Erythroblast (primary cell): ENCODE measurements around the gene LTBP1.

Experiments used
- GATA1 ChIP-seq: IDR thresholded peaks from 2 replicates; pipeline ENCODE4 v1.6.1; 2011; ENCODE audit warnings: low read depth, mild to moderate bottlenecking, control low read depth, low read length, moderate library complexity
- POLR2A ChIP-seq: IDR thresholded peaks from 2 replicates; pipeline ENCODE4 v1.6.1; 2011; ENCODE audit warnings: mild to moderate bottlenecking, low read length

- no peak for TF ChIP-seq POLR2A
- TF ChIP-seq GATA1 = no peak
Measured at GRCh38 chr2:33408109-33408508, 461.4 kb downstream of the LTBP1 start.
